Activated CD4-positive, alpha-beta T cell treated with anti-CD3 and anti-CD28 coated beads, Interleukin-2, amount 10 ng/mL, durations not matched to agents 24 days and 14 days (primary cell): ENCODE data around the gene CDKAL1. TPM values are rescaled to one million over a fixed set of nuclear protein-coding genes. Genes with fewer than 3 reads are reported as not detected.

ENCODE experiments used
- DNase-seq: peaks from one replicate; pipeline ENCODE4 v3.0.0; 2022
- H3K27ac Mint-ChIP-seq: one replicate; pipeline ENCODE4 v1.8.0; 2022; ENCODE audit warnings: mild to moderate bottlenecking, mixed read lengths
- H3K27me3 Mint-ChIP-seq: one replicate; pipeline ENCODE4 v1.8.0; 2022; ENCODE audit warnings: mixed read lengths
- H3K36me3 Mint-ChIP-seq: one replicate; pipeline ENCODE4 v1.8.0; 2022; ENCODE audit warnings: low read depth, mild to moderate bottlenecking, mixed read lengths
- H3K4me1 Mint-ChIP-seq: one replicate; pipeline ENCODE4 v1.8.0; 2021; ENCODE audit warnings: mixed read lengths
- H3K4me3 Mint-ChIP-seq: one replicate; pipeline ENCODE4 v1.8.0; 2022; ENCODE audit warnings: mild to moderate bottlenecking, moderate library complexity, mixed read lengths
- H3K9me3 Mint-ChIP-seq: one replicate; pipeline ENCODE4 v1.8.0; 2021; ENCODE audit warnings: mixed read lengths
- intact Hi-C: fragments of 100-400 bp; cut with micrococcal nuclease; formaldehyde crosslinking; loops from one replicate; pipeline ENCODE4 v1.15.1; 2023
- total RNA-seq: library from RNA; stranded (reverse); gene quantifications from 2 replicates; pipeline ENCODE4 v1.2.3, GENCODE V29; 2022

The CDKAL1 gene
- total RNA-seq, 1 donor from 2014 or later, result 29.1 TPM

DNA sequence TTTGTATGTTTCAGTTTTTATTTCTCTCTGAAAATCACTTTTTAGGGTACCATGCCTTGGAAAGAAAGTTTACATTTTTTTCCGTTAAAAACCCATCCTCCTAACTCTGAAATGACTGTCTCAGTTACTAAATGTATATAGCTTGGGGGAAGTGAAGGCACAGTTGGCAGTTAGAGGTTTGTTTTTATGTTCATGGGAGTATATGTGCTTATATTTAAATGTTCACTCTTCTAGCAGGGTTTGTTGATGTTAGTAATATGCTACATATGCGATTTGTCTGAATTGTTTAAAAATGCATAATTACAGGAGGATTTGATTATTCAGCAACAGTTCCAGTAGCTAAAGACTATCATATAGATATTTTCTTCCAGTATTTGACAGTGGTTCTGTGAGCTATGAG, 31.1 kb downstream of the CDKAL1 start:
- peaks cover 12% of the 10 kb centered on the region for H3K36me3 Mint-ChIP-seq
- H3K4me1 Mint-ChIP-seq, result peaks cover 7% of the 10 kb centered on the region
- no peak overlapping the region for H3K4me3 Mint-ChIP-seq
- DNase-seq, result no peak
- no peaks in the 10 kb centered on the region for H3K27me3 Mint-ChIP-seq
- H3K9me3 Mint-ChIP-seq, result no peaks in the 10 kb centered on the region
- H3K27ac Mint-ChIP-seq, result no peak overlapping the region
- intact Hi-C loops, result loop anchor here (5.0 kb wide), 1 partner anchor 312 kb away; no protein-coding TSS in a partner anchor

GRCh38 chr6:20566109-20566508, 31.9 kb downstream of the CDKAL1 start:
- H3K27ac Mint-ChIP-seq, result no peak overlapping the region

DNA sequence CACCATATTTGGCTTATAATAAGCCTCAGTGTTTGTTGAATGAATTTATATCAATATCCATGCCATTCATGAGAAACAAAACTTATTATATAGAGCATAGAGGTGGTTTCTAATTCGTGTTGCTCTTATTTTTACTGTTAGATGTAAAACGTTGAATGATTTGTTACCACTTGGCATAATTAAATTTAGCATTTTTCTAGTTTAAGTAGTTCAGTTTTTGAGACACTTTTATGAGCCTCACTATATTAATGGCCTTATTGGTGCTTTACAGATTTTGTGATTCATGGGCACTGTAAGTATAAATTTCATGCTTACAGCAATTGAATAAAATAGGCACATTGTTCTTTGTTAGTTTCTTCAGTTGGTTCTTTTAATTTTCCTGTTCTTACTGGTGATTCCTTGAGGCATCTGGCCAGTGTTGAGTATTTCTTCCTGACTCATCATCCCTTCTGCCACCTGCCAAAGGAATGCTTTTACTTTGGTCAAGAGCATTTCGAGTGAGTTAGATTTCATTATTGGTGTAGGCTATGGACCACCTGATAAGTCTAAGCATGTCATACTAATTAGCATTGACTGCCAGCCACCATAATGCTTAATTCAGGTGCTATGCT, 34.8 kb downstream of the CDKAL1 start:
- no peak for DNase-seq
- H3K4me3 Mint-ChIP-seq, result no peak overlapping the region
- H3K27ac Mint-ChIP-seq, result no peak overlapping the region
- no peaks in the 10 kb centered on the region for H3K9me3 Mint-ChIP-seq
- peaks cover 14% of the 10 kb centered on the region for H3K36me3 Mint-ChIP-seq
- H3K4me1 Mint-ChIP-seq, result peaks cover 21% of the 10 kb centered on the region
- intact Hi-C loops, result loop anchor here (5.0 kb wide), 1 partner anchor 308 kb away; no protein-coding TSS in a partner anchor
- no peaks in the 10 kb centered on the region for H3K27me3 Mint-ChIP-seq

More at GRCh38 chr6:20566109-20566508, 31.9 kb downstream of the CDKAL1 start:
- peaks cover 7% of the 10 kb centered on the region for H3K4me1 Mint-ChIP-seq
- no peak for DNase-seq
- intact Hi-C loops, result loop anchor here (5.0 kb wide), 1 partner anchor 311 kb away; no protein-coding TSS in a partner anchor
- no peaks in the 10 kb centered on the region for H3K9me3 Mint-ChIP-seq
- peaks cover 12% of the 10 kb centered on the region for H3K36me3 Mint-ChIP-seq
- H3K27me3 Mint-ChIP-seq, result no peaks in the 10 kb centered on the region
- no peak overlapping the region for H3K4me3 Mint-ChIP-seq

DNA sequence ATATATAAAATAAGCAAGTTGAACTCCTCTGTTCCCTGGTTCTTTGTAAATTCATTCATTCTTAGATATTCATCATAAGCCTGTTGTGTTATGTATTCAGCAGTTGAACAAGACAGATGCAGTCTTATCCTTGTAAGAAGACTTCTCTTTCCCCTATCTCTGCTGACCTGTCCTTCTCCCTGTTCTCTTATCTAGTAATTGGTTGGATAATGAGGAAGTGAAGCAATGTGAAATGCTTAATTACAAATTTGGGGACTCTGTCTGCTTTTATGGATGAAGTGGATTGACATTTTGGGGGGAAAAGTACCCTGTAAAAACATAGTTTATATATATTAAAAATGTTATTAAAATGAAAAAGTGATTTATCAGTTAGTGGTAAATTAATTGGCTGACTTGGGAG, 37.0 kb downstream of the CDKAL1 start:
- DNase-seq, result no peak
- Mint-ChIP-seq H3K27me3 (no peaks in the 10 kb centered on the region), H3K36me3 (peaks cover 17% of the 10 kb centered on the region), H3K9me3 (no peaks in the 10 kb centered on the region), H3K4me1 (peaks cover 17% of the 10 kb centered on the region), H3K27ac (no peak overlapping the region), H3K4me3 (no peak overlapping the region)
- intact Hi-C loops, result no loop called here

DNA sequence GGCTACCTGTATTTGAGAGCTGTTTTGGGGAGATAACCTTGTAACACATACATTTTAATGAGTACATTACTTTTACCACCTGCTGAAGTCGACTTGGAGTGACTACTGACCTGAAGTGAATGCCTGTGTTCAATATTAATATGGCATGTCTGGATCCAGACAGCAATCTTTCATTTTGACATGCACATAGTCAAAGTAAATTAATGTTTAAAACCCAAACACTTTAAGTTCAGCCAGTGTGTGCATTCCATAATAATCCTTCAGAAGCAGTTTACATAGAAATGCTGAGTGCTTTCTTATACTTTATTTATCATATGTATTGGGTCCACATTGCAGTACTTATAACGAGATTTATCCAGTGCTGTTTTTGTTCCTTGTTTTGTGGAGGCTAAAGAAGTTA, 38.0 kb downstream of the CDKAL1 start:
- Mint-ChIP-seq H3K36me3 (peaks cover 22% of the 10 kb centered on the region), H3K27me3 (no peaks in the 10 kb centered on the region), H3K4me1 (peaks cover 21% of the 10 kb centered on the region), H3K9me3 (no peaks in the 10 kb centered on the region), H3K4me3 (no peak overlapping the region), H3K27ac (no peak overlapping the region)
- DNase-seq, result no peak
- intact Hi-C loops, result no loop called here

GRCh38 chr6:20572940-20573339, 38.7 kb downstream of the CDKAL1 start:
- Mint-ChIP-seq H3K4me3 (no peak overlapping the region), H3K27me3 (no peaks in the 10 kb centered on the region), H3K36me3 (peaks cover 22% of the 10 kb centered on the region), H3K27ac (no peak overlapping the region), H3K4me1 (peaks cover 22% of the 10 kb centered on the region), H3K9me3 (no peaks in the 10 kb centered on the region)
- DNase-seq, result no peak
- intact Hi-C loops, result no loop called here

GRCh38 chr6:20574355-20574754, 40.1 kb downstream of the CDKAL1 start:
- H3K4me3 Mint-ChIP-seq, result no peak overlapping the region
- intact Hi-C loops, result no loop called here
- H3K36me3 Mint-ChIP-seq, result peaks cover 24% of the 10 kb centered on the region
- H3K4me1 Mint-ChIP-seq, result peaks cover 22% of the 10 kb centered on the region
- no peaks in the 10 kb centered on the region for H3K9me3 Mint-ChIP-seq
- H3K27me3 Mint-ChIP-seq, result no peaks in the 10 kb centered on the region
- no peak for DNase-seq
- no peak overlapping the region for H3K27ac Mint-ChIP-seq

DNA sequence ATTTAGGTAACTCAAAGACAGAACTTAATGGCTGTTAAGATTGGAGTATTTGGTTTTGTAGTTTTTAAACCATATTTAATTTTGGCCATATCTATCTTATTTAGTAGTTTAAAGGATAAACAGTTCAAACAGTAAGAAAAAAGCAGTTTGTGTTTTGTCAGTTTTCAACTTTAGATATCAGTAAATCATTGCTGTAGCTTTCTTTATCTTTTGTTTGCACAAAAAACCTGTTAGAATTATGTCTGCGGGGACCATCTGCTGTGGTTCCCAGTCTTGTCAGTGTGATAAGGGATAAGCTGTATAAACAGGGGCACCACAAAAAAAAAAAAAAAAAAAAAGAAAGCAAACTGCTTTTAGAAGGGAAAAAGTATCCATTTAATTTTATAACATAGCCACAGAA, 40.9 kb downstream of the CDKAL1 start:
- H3K27me3 Mint-ChIP-seq, result no peaks in the 10 kb centered on the region
- H3K4me3 Mint-ChIP-seq, result no peak overlapping the region
- H3K27ac Mint-ChIP-seq, result no peak overlapping the region
- DNase-seq, result no peak
- intact Hi-C loops, result no loop called here
- H3K4me1 Mint-ChIP-seq, result peaks cover 24% of the 10 kb centered on the region
- peaks cover 26% of the 10 kb centered on the region for H3K36me3 Mint-ChIP-seq
- H3K9me3 Mint-ChIP-seq, result no peaks in the 10 kb centered on the region

GRCh38 chr6:20575704-20576451, 41.6 kb downstream of the CDKAL1 start:
- H3K36me3 Mint-ChIP-seq, result peaks cover 28% of the 10 kb centered on the region
- H3K27ac Mint-ChIP-seq, result no peak overlapping the region
- no peak overlapping the region for H3K4me3 Mint-ChIP-seq
- no peaks in the 10 kb centered on the region for H3K27me3 Mint-ChIP-seq
- intact Hi-C loops, result no loop called here
- H3K9me3 Mint-ChIP-seq, result no peaks in the 10 kb centered on the region
- H3K4me1 Mint-ChIP-seq, result peaks cover 24% of the 10 kb centered on the region
- DNase-seq, result no peak

- Mint-ChIP-seq H3K36me3 (peaks cover 28% of the 10 kb centered on the region), H3K27me3 (no peaks in the 10 kb centered on the region), H3K4me1 (peaks cover 19% of the 10 kb centered on the region), H3K27ac (no peak overlapping the region), H3K9me3 (no peaks in the 10 kb centered on the region), H3K4me3 (no peak overlapping the region)
- DNase-seq, result no peak
- intact Hi-C loops, result no loop called here
These were observed 43.0 kb downstream of the CDKAL1 start for GRCh38 chr6:20577173-20577688.

- no peaks in the 10 kb centered on the region for H3K27me3 Mint-ChIP-seq
- no peak overlapping the region for H3K4me3 Mint-ChIP-seq
- intact Hi-C loops, result loop anchor here (10.0 kb wide), 2 partner anchors 124 to 614 kb away; no protein-coding TSS in a partner anchor
These were observed 46.8 kb downstream of the CDKAL1 start for GRCh38 chr6:20581070-20581469.

GRCh38 chr6:20582586-20583443, 48.6 kb downstream of the CDKAL1 start:
- no peak overlapping the region for H3K27ac Mint-ChIP-seq
- DNase-seq, result no peak
- intact Hi-C loops, result loop anchor here (1.0 to 10.0 kb wide), 4 partner anchors 16 to 612 kb away; no protein-coding TSS in a partner anchor
- H3K27me3 Mint-ChIP-seq, result no peaks in the 10 kb centered on the region
- H3K4me3 Mint-ChIP-seq, result no peak overlapping the region
- peaks cover 28% of the 10 kb centered on the region for H3K36me3 Mint-ChIP-seq
- H3K4me1 Mint-ChIP-seq, result peaks cover 11% of the 10 kb centered on the region
- no peaks in the 10 kb centered on the region for H3K9me3 Mint-ChIP-seq

More at GRCh38 chr6:20581070-20581469, 46.8 kb downstream of the CDKAL1 start:
- Mint-ChIP-seq H3K27ac (no peak overlapping the region), H3K4me1 (peaks cover 15% of the 10 kb centered on the region), H3K36me3 (peaks cover 36% of the 10 kb centered on the region), H3K9me3 (no peaks in the 10 kb centered on the region)
- DNase-seq, result no peak

- H3K9me3 Mint-ChIP-seq, result no peaks in the 10 kb centered on the region
- no peaks in the 10 kb centered on the region for H3K27me3 Mint-ChIP-seq
- H3K36me3 Mint-ChIP-seq, result peaks cover 25% of the 10 kb centered on the region
- no peak for DNase-seq
- intact Hi-C loops, result loop anchor here (1.0 to 10.0 kb wide), 4 partner anchors 16 to 611 kb away; no protein-coding TSS in a partner anchor
- H3K4me1 Mint-ChIP-seq, result peaks cover 12% of the 10 kb centered on the region
- H3K4me3 Mint-ChIP-seq, result no peak overlapping the region
- H3K27ac Mint-ChIP-seq, result peak overlapping the region; percentile 17
These were observed 49.2 kb downstream of the CDKAL1 start for GRCh38 chr6:20583444-20583800.
